ENCODE results near the gene OMG.
"Not testable (repeated sequence)": the region's sequence is repeated elsewhere in the genome, so short reads cannot be mapped to it uniquely, and the experiment has no call there.

OMG gene

GRCh38 chr17:31269036-31269577, 27.9 kb downstream of the OMG start:
- H3K27me3 ChIP-seq (ENCODE audit: insufficient read depth, low read length), result no peaks in the 10 kb centered on the region
- no peak overlapping the region for H2AFZ ChIP-seq (ENCODE audit: low read length, unreplicated experiment)
- peaks cover 20% of the 10 kb centered on the region for H3K36me3 ChIP-seq (ENCODE audit: insufficient read depth, low read length)
- peak overlapping the region; percentile 81 for H3K27ac ChIP-seq (ENCODE audit: low read depth, low read length)
- H3K4me1 ChIP-seq (ENCODE audit: control insufficient read depth, insufficient read depth, low read length, unreplicated experiment), result peaks cover 42% of the 10 kb centered on the region
- peak overlapping the region; percentile 17; the same call in 1 of the 2 replicates for H3K4me3 ChIP-seq (ENCODE audit: low read depth, low read length)
- no peaks in the 10 kb centered on the region for H3K79me2 ChIP-seq (ENCODE audit: control insufficient read depth, insufficient read depth, low read length, unreplicated experiment)

DNA sequence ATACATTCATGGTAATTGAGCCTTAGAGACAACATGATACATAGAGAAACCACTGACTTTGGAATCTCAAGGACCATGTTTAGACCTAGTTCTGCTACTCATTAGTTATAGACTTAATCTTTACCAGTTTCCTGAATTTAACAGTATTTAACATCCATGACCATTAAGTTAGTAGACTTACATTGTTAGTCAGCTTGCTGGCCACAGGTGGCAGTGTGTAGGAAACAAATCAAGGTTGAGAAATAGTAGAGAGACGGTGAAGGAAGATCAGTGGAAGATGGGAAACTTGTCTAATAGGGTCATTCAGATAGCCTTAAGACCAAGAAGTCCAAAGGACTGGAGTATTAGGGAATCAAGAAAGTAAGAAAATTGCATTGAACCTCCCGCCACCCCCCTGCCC, 31.0 kb downstream of the OMG start:
- H3K4me1 ChIP-seq (ENCODE audit: control insufficient read depth, insufficient read depth, low read length, unreplicated experiment), result peaks cover 34% of the 10 kb centered on the region
- H3K27me3 ChIP-seq (ENCODE audit: insufficient read depth, low read length), result no peaks in the 10 kb centered on the region
- no peak overlapping the region for H2AFZ ChIP-seq (ENCODE audit: low read length, unreplicated experiment)
- no peak overlapping the region for H3K4me3 ChIP-seq (ENCODE audit: low read depth, low read length)
- H3K79me2 ChIP-seq (ENCODE audit: control insufficient read depth, insufficient read depth, low read length, unreplicated experiment), result no peaks in the 10 kb centered on the region
- H3K27ac ChIP-seq (ENCODE audit: low read depth, low read length), result no peak overlapping the region
- peaks cover 19% of the 10 kb centered on the region; the same call in 1 of the 2 replicates for H3K36me3 ChIP-seq (ENCODE audit: insufficient read depth, low read length)

DNA sequence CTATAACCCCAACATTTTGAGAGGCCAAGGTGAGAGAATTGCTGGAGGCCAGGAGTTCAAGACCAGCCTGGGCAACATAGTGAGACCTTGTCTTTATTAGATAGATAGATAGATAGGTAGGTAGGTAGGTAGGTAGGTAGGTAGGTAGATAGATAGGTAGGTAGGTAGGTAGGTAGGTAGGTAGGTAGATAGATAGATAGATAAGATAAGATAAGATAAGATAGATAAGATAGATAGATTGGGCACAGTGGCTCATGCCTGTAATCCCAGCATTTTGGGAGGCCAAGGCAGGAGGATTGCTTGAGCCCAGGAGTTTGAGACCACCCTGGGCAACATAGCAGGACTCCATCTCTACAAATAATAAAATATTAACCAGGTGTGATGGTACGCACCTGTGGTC, 34.1 kb downstream of the OMG start:
- not testable (repeated sequence) for H3K27me3 ChIP-seq (ENCODE audit: insufficient read depth, low read length); H3K4me3 ChIP-seq (ENCODE audit: low read depth, low read length); H2AFZ ChIP-seq (ENCODE audit: low read length, unreplicated experiment); H3K4me1 ChIP-seq (ENCODE audit: control insufficient read depth, insufficient read depth, low read length, unreplicated experiment); H3K27ac ChIP-seq (ENCODE audit: low read depth, low read length); H3K79me2 ChIP-seq (ENCODE audit: control insufficient read depth, insufficient read depth, low read length, unreplicated experiment)
- H3K36me3 ChIP-seq (ENCODE audit: insufficient read depth, low read length), result peaks cover 20% of the 10 kb centered on the region; the same call in 1 of the 2 replicates

DNA sequence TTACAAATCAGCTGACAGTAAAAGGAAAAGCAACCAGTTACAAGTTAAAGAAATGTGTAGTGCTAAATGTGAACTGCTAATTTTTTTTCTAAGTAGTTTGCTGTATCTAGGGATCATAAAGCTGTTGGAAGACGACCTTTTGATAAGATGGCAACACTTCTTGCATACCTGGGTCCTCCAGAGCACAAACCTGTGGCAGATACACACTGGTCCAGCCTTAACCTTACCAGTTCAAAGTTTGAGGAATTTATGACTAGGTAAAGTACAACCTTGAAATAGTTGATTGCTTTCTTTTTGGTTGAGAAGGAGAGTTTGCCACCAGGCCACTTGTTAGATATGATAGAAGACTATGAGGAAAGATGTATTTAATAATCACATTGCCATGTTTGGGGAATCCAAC, 35.4 kb downstream of the OMG start:
- Histone ChIP-seq H3K79me2 (ENCODE audit: control insufficient read depth, insufficient read depth, low read length, unreplicated experiment) (no peaks in the 10 kb centered on the region), H3K36me3 (ENCODE audit: insufficient read depth, low read length) (peaks cover 20% of the 10 kb centered on the region; the same call in 1 of the 2 replicates), H3K27ac (ENCODE audit: low read depth, low read length) (no peak overlapping the region), H3K27me3 (ENCODE audit: insufficient read depth, low read length) (no peaks in the 10 kb centered on the region), H3K4me1 (ENCODE audit: control insufficient read depth, insufficient read depth, low read length, unreplicated experiment) (no peaks in the 10 kb centered on the region), H3K4me3 (ENCODE audit: low read depth, low read length) (no peak overlapping the region), H2AFZ (ENCODE audit: low read length, unreplicated experiment) (no peak overlapping the region)

GRCh38 chr17:31260151-31260550, 36.9 kb downstream of the OMG start:
- Histone ChIP-seq H3K27me3 (ENCODE audit: insufficient read depth, low read length) (no peaks in the 10 kb centered on the region), H2AFZ (ENCODE audit: low read length, unreplicated experiment) (no peak overlapping the region), H3K4me3 (ENCODE audit: low read depth, low read length) (no peak overlapping the region), H3K27ac (ENCODE audit: low read depth, low read length) (no peak overlapping the region), H3K79me2 (ENCODE audit: control insufficient read depth, insufficient read depth, low read length, unreplicated experiment) (no peaks in the 10 kb centered on the region), H3K4me1 (ENCODE audit: control insufficient read depth, insufficient read depth, low read length, unreplicated experiment) (no peaks in the 10 kb centered on the region), H3K36me3 (ENCODE audit: insufficient read depth, low read length) (peaks cover 12% of the 10 kb centered on the region; the same call in 1 of the 2 replicates)

DNA sequence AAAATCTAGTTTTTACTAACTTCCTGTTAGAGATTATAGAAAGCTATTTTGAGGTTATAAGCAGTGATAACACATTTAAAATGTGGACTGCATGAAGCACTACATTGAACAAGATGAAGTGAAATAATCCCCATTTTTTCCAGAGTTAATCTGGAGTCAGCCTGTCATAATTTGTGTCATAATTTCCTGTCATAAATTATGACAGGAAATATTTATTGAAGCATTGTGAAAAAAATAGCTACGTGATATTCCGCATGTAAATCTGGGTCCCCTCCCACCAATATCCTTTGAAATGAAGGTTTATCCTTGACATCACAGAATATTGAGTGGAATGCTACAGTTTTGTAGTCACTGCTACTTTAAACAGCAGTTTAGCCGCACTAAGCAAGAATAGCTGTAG, 40.1 kb downstream of the OMG start:
- no peaks in the 10 kb centered on the region for H3K79me2 ChIP-seq (ENCODE audit: control insufficient read depth, insufficient read depth, low read length, unreplicated experiment)
- H3K4me1 ChIP-seq (ENCODE audit: control insufficient read depth, insufficient read depth, low read length, unreplicated experiment), result peaks cover 3% of the 10 kb centered on the region
- H3K27me3 ChIP-seq (ENCODE audit: insufficient read depth, low read length), result no peaks in the 10 kb centered on the region
- no peak overlapping the region for H3K4me3 ChIP-seq (ENCODE audit: low read depth, low read length)
- H3K27ac ChIP-seq (ENCODE audit: low read depth, low read length), result no peak overlapping the region
- no peak overlapping the region for H2AFZ ChIP-seq (ENCODE audit: low read length, unreplicated experiment)
- H3K36me3 ChIP-seq (ENCODE audit: insufficient read depth, low read length), result peaks cover 11% of the 10 kb centered on the region; the same call in 1 of the 2 replicates

- Histone ChIP-seq H3K79me2 (ENCODE audit: control insufficient read depth, insufficient read depth, low read length, unreplicated experiment) (no peaks in the 10 kb centered on the region), H3K4me1 (ENCODE audit: control insufficient read depth, insufficient read depth, low read length, unreplicated experiment) (peaks cover 24% of the 10 kb centered on the region), H3K27ac (ENCODE audit: low read depth, low read length) (no peak overlapping the region), H3K27me3 (ENCODE audit: insufficient read depth, low read length) (no peaks in the 10 kb centered on the region), H2AFZ (ENCODE audit: low read length, unreplicated experiment) (no peak overlapping the region), H3K36me3 (ENCODE audit: insufficient read depth, low read length) (peaks cover 9% of the 10 kb centered on the region; the same call in 1 of the 2 replicates), H3K4me3 (ENCODE audit: low read depth, low read length) (no peak overlapping the region)
Observed at GRCh38 chr17:31254654-31255053, 42.4 kb downstream of the OMG start.

- H3K79me2 ChIP-seq (ENCODE audit: control insufficient read depth, insufficient read depth, low read length, unreplicated experiment), result no peaks in the 10 kb centered on the region
- no peak overlapping the region for H3K4me3 ChIP-seq (ENCODE audit: low read depth, low read length)
- no peak overlapping the region for H2AFZ ChIP-seq (ENCODE audit: low read length, unreplicated experiment)
- peaks cover 39% of the 10 kb centered on the region for H3K4me1 ChIP-seq (ENCODE audit: control insufficient read depth, insufficient read depth, low read length, unreplicated experiment)
- H3K36me3 ChIP-seq (ENCODE audit: insufficient read depth, low read length), result 0 out of 2 replicates have a peak, but pooled peaks cover 6% of the 10 kb centered on the region
- no peak overlapping the region for H3K27ac ChIP-seq (ENCODE audit: low read depth, low read length)
- no peaks in the 10 kb centered on the region for H3K27me3 ChIP-seq (ENCODE audit: insufficient read depth, low read length)
Observed at GRCh38 chr17:31252741-31253140, 44.3 kb downstream of the OMG start.

GRCh38 chr17:31251970-31252328, 45.1 kb downstream of the OMG start:
- Histone ChIP-seq H3K27ac (ENCODE audit: low read depth, low read length) (no peak overlapping the region), H3K79me2 (ENCODE audit: control insufficient read depth, insufficient read depth, low read length, unreplicated experiment) (no peaks in the 10 kb centered on the region), H3K27me3 (ENCODE audit: insufficient read depth, low read length) (no peaks in the 10 kb centered on the region), H3K4me3 (ENCODE audit: low read depth, low read length) (no peak overlapping the region), H3K4me1 (ENCODE audit: control insufficient read depth, insufficient read depth, low read length, unreplicated experiment) (peaks cover 39% of the 10 kb centered on the region), H3K36me3 (ENCODE audit: insufficient read depth, low read length) (0 out of 2 replicates have a peak, but pooled peaks cover 6% of the 10 kb centered on the region), H2AFZ (ENCODE audit: low read length, unreplicated experiment) (no peak overlapping the region)

DNA sequence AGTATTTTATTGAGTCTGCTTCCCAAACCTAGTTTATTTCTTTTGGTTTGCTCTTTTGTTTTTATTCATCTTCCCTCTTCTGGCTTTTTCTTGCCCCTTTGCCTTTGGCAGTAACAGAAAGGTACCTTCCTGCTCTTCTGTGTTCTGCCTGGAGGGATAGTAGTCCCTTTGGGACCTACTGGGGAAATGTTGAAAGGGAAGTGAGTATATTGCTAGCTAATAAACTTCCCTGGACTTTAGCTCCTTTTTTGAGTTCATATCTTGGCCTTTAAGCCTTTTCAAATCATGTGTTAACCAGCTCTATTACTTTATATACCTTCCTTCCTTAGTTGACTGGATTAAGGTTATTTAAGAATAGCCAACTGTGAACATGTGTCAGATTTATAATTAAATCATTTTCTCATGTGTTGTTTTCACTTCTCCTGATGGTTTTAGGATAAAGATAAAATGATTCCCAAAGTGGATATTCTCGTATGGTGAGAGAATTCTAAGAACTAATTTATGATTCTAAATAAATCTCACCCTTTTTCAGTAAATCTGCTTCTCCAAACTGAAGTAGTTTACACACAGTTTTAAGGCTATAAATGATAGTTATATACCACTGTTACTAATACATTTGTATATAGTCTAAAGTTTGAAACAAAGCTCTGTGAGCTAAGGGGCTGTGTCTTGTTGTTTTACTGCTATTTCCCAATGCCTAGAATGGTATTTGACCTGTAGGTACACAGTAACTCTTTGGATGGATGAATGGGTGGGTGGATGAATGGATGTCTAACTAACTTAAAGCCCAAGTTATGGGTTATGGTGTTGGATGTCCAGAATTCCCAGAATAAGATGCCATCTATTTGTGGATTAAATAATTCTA, 45.7 kb downstream of the OMG start:
- Histone ChIP-seq H3K79me2 (ENCODE audit: control insufficient read depth, insufficient read depth, low read length, unreplicated experiment) (no peaks in the 10 kb centered on the region), H3K27me3 (ENCODE audit: insufficient read depth, low read length) (no peaks in the 10 kb centered on the region), H3K4me3 (ENCODE audit: low read depth, low read length) (peak overlapping the region; percentile 33; the same call in 1 of the 2 replicates), H3K4me1 (ENCODE audit: control insufficient read depth, insufficient read depth, low read length, unreplicated experiment) (peaks cover 39% of the 10 kb centered on the region), H2AFZ (ENCODE audit: low read length, unreplicated experiment) (no peak overlapping the region), H3K27ac (ENCODE audit: low read depth, low read length) (peak overlapping the region; percentile 74), H3K36me3 (ENCODE audit: insufficient read depth, low read length) (peaks cover 10% of the 10 kb centered on the region; the same call in 1 of the 2 replicates)

DNA sequence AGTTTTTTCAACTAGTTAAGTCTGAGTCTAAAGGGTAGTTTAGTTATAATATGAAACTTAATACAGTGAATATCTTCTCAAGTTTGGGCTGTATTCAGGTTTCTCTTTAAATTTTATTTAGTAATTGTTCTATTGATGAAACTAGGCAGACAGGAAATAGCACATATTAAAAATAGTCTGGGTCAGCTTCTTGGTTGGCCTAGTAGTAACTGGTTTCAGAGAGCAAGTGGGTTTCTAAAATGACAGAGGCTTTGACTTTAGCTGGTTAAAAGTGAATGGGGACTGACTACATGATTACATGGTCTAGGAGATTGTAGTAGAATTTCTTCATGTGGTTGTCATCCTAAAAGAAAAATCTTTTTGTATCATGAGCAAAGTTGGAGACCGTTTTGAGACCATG, 46.8 kb downstream of the OMG start:
- H3K79me2 ChIP-seq (ENCODE audit: control insufficient read depth, insufficient read depth, low read length, unreplicated experiment), result no peaks in the 10 kb centered on the region
- H3K27ac ChIP-seq (ENCODE audit: low read depth, low read length), result peak overlapping the region; percentile 74
- H3K36me3 ChIP-seq (ENCODE audit: insufficient read depth, low read length), result peaks cover 15% of the 10 kb centered on the region
- H3K4me3 ChIP-seq (ENCODE audit: low read depth, low read length), result no peak overlapping the region
- no peaks in the 10 kb centered on the region for H3K27me3 ChIP-seq (ENCODE audit: insufficient read depth, low read length)
- no peak overlapping the region for H2AFZ ChIP-seq (ENCODE audit: low read length, unreplicated experiment)
- H3K4me1 ChIP-seq (ENCODE audit: control insufficient read depth, insufficient read depth, low read length, unreplicated experiment), result peaks cover 39% of the 10 kb centered on the region

Measured in ACC112 (cell line).